ENCODE measurements around the gene POMGNT1.

GRCh38 chr1:46224966-46225365 is 26.7 kb upstream of the POMGNT1 start:
- TF ChIP-seq CTCF (IDR thresholded peaks at IDR 0.05) (no peak), POLR2AphosphoS5 (IDR thresholded peaks at IDR 0.05; ENCODE audit: insufficient read depth in 1 of 2, low read depth in 1 of 2) (no peak), POLR2A (IDR thresholded peaks at IDR 0.05) (no peak)
